K562 (cell line): ENCODE measurements around the gene MTFR2. TPM values are rescaled to one million over a fixed set of nuclear protein-coding genes. Genes with fewer than 3 reads are reported as not detected.

Experiments
- ATAC-seq: fragments of 200-7000 bp; cut with Tn5 transposase; 3 replicates; pipeline ENCODE4 v1.9.1; 2020; ENCODE audit warnings: moderate library complexity
- BruUV-seq: library from RNA; stranded (reverse); fragments of 400-500 nt; replicated peaks from 2 replicates; lab custom pipeline; 2021; lab: Mats Ljungman, UMichigan
- CTCF ChIA-PET: fragments of 300-600 bp; formaldehyde crosslinking; extraction: SDS; loops from one replicate; lab custom pipeline; 2021; ENCODE audit warnings: low intra/inter-chr PET ratio; lab: Yijun Ruan, JAX
- POLR2A ChIA-PET: fragments of 300-600, 350-650 bp; sonication (Branson Sonifier 250); formaldehyde crosslinking; extraction: SDS; loops from one replicate; lab custom pipeline; 2021; ENCODE audit warnings: antibody characterized with exemption, inconsistent platforms; lab: Yijun Ruan, JAX
- DNase-seq, 4 experiments: peaks; one replicate each; pipeline versions ENCODE4 v3.0.0 to v3.0.0-alpha.2; 2011 to 2018; ENCODE audit warnings: low spot score in 3 of 4, mixed read lengths in 3 of 4; ENCODE audit errors: extremely low read depth in 1 of 4
- FAIRE-seq: peaks from 2 replicates; lab custom pipeline; 2011; peaks lifted over from hg19 to GRCh38; lab: Jason Lieb, UNC
- H2AFZ ChIP-seq: 2 replicates; pipeline ENCODE4 v1.6.0; 2011; ENCODE audit warnings: low read depth, low read length, control low read depth, inconsistent platforms
- H3K27ac ChIP-seq: fragments of 200-600 bp; 3 replicates; pipeline ENCODE4 v1.8.0; 2011; ENCODE audit warnings: low read depth, mild to moderate bottlenecking, control low read depth, inconsistent platforms, low read length, moderate library complexity, mixed read lengths; ENCODE audit errors: extremely low read depth
- H3K27me3 ChIP-seq, 2 experiments: fragments of 300-600 bp in 1 of 2; 2 replicates in 1 of 2; 3 replicates in 1 of 2; pipeline versions ENCODE4 v1.6.0 to v1.8.0; 2011; ENCODE audit warnings: inconsistent platforms in 2 of 2, low read length in 2 of 2, mild to moderate bottlenecking in 1 of 2, mixed read lengths in 1 of 2, moderate library complexity in 1 of 2; ENCODE audit not compliant: control insufficient read depth in 2 of 2, insufficient read depth in 2 of 2
- H3K36me3 ChIP-seq: fragments of 300-600 bp; 3 replicates; pipeline ENCODE4 v1.8.0; 2011; ENCODE audit warnings: mild to moderate bottlenecking, low read length, inconsistent platforms; ENCODE audit not compliant: control insufficient read depth, insufficient read depth
- H3K4me1 ChIP-seq, 2 experiments: fragments of 200-600 bp in 1 of 2; replicated peaks in 1 of 2; 2 replicates in 1 of 2; 3 replicates in 1 of 2; pipeline versions ENCODE4 v1.5.1 to v1.8.0; 2011; ENCODE audit warnings: inconsistent platforms in 2 of 2, low read length in 2 of 2, mild to moderate bottlenecking in 1 of 2, mixed read lengths in 1 of 2, moderate library complexity in 1 of 2; ENCODE audit not compliant: control insufficient read depth in 2 of 2, insufficient read depth in 2 of 2
- H3K4me2 ChIP-seq: 2 replicates; pipeline ENCODE4 v1.6.1; 2011; ENCODE audit warnings: low read length, control low read depth, inconsistent platforms, mixed read lengths; ENCODE audit not compliant: insufficient read depth
- H3K4me3 ChIP-seq: fragments of 200-600 bp; sonication (generic), shearing (Covaris generic); 2 replicates; pipeline ENCODE4 v1.5.1; 2016; ENCODE audit warnings: control low read depth, inconsistent platforms
- H3K79me2 ChIP-seq: fragments of 200-600 bp; 3 replicates; pipeline ENCODE4 v1.8.0; 2011; ENCODE audit warnings: low read length, inconsistent platforms; ENCODE audit not compliant: control insufficient read depth, insufficient read depth
- H3K9ac ChIP-seq, 2 experiments: 2 replicates each; pipeline versions ENCODE4 v1.6.0 to v1.6.1; 2011; ENCODE audit warnings: low read depth in 2 of 2, low read length in 2 of 2, control low read depth in 1 of 2, inconsistent platforms in 1 of 2, mild to moderate bottlenecking in 1 of 2, mixed read lengths in 1 of 2; ENCODE audit not compliant: insufficient read depth in 1 of 2
- H3K9me1 ChIP-seq: one replicate; pipeline ENCODE4 v1.6.0; 2011; ENCODE audit warnings: inconsistent platforms, mild to moderate bottlenecking, low read length, moderate library complexity; ENCODE audit not compliant: control insufficient read depth, insufficient read depth
- H3K9me3 ChIP-seq: replicated peaks from 2 replicates; pipeline ENCODE4 v1.5.1; 2011; ENCODE audit warnings: low read depth, low read length, inconsistent platforms; ENCODE audit not compliant: control insufficient read depth, insufficient read depth
- H4K20me1 ChIP-seq: replicated peaks from 2 replicates; pipeline ENCODE4 v1.6.1; 2011; ENCODE audit warnings: low read length, inconsistent platforms, mixed read lengths; ENCODE audit not compliant: control insufficient read depth, insufficient read depth
- CAMTA2 ChIP-seq: fragments of 250-450 bp; sonication (Bioruptor Pico); conservative IDR thresholded peaks from 2 replicates; pipeline ENCODE4 v1.5.1; 2022
- CBFA2T3 ChIP-seq: fragments of 450-650 bp; IDR thresholded peaks from 2 replicates; pipeline ENCODE4 v1.6.1; 2017
- CREB3L1 ChIP-seq: fragments of 450-650 bp; IDR thresholded peaks from 2 replicates; pipeline ENCODE4 v1.6.1; 2014; ENCODE audit warnings: low read depth, mild to moderate bottlenecking, moderate library complexity, borderline replicate concordance
- FOS ChIP-seq: IDR thresholded peaks from 3 replicates; pipeline ENCODE4 v1.6.1; 2011; ENCODE audit not compliant: insufficient read length; ENCODE audit errors: extremely low read depth
- ILF3 ChIP-seq: fragments of 450-650 bp; IDR thresholded peaks from 2 replicates; pipeline ENCODE4 v1.6.1; 2018; ENCODE audit warnings: antibody characterized with exemption, mild to moderate bottlenecking, moderate library complexity, borderline replicate concordance
- KHSRP ChIP-seq: fragments of 450-650 bp; IDR thresholded peaks from 2 replicates; pipeline ENCODE4 v1.6.1; 2017
- MAFF ChIP-seq: IDR thresholded peaks from 2 replicates; pipeline ENCODE4 v1.6.1; 2012; ENCODE audit warnings: low read length, improper control_type of control experiment
- POLR2H ChIP-seq: IDR thresholded peaks from 2 replicates; pipeline ENCODE4 v1.6.1; 2016; ENCODE audit warnings: missing genetic modification characterization, low read depth, mild to moderate bottlenecking, control low read depth, missing compliant biosample characterization, moderate library complexity
- SRF ChIP-seq, 2 experiments: fragments of 250-450, 450-650 bp in 1 of 2; sonication (Bioruptor Pico) in 1 of 2; sonication (generic) in 1 of 2; formaldehyde crosslinking; IDR thresholded peaks; 2 replicates each; pipeline versions ENCODE4 v1.5.0 to v1.5.1; 2020 to 2022; ENCODE audit warnings: mild to moderate bottlenecking in 1 of 2, missing genetic modification reagents in 1 of 2
- SUPT5H ChIP-seq: fragments of 450-650 bp; IDR thresholded peaks from 2 replicates; pipeline ENCODE4 v1.6.1; 2016
- THRA ChIP-seq: fragments of 450-650 bp; IDR thresholded peaks from 2 replicates; pipeline ENCODE4 v1.6.1; 2017; ENCODE audit warnings: mild to moderate bottlenecking, moderate library complexity
- THRAP3 ChIP-seq: fragments of 450-650 bp; IDR thresholded peaks from 2 replicates; pipeline ENCODE4 v1.6.1; 2016; ENCODE audit warnings: mild to moderate bottlenecking, inconsistent platforms, borderline replicate concordance
- ZBTB1 ChIP-seq: sonication (generic); formaldehyde crosslinking; IDR thresholded peaks from 2 replicates; pipeline ENCODE4 v1.8.1; 2023; ENCODE audit warnings: missing genetic modification reagents, low read depth, mild to moderate bottlenecking, borderline replicate concordance
- ZBTB9 ChIP-seq: fragments of 450-650 bp; formaldehyde crosslinking; IDR thresholded peaks from 2 replicates; pipeline ENCODE4 v1.4.0; 2020; ENCODE audit warnings: mild to moderate bottlenecking, moderate library complexity
- ZC3H11A ChIP-seq: IDR thresholded peaks from 2 replicates; pipeline ENCODE4 v1.6.1; 2012; ENCODE audit warnings: low read depth, low read length, improper control_type of control experiment
- ZNF232 ChIP-seq: sonication (generic); formaldehyde crosslinking; IDR thresholded peaks from 2 replicates; pipeline ENCODE4 v1.8.0; 2022; ENCODE audit warnings: mild to moderate bottlenecking, missing genetic modification reagents
- ZNF24 ChIP-seq: fragments of 450-650 bp; IDR thresholded peaks from 2 replicates; pipeline ENCODE4 v1.6.1; 2016
- ZNF668 ChIP-seq: fragments of 250-450 bp; sonication (Bioruptor Pico); IDR thresholded peaks from 2 replicates; pipeline ENCODE4 v1.8.0; 2022; ENCODE audit warnings: mild to moderate bottlenecking, inconsistent platforms
- ZSCAN32 ChIP-seq: fragments of 450-650 bp; formaldehyde crosslinking; IDR thresholded peaks from 2 replicates; pipeline ENCODE4 v1.4.0; 2020; ENCODE audit warnings: mild to moderate bottlenecking, moderate library complexity
- WGBS: fragments of 100-300 bp; shearing (Covaris generic); methylation state at CpG from one replicate; pipeline ENCODE4 v1.1.6; 2016; ENCODE audit warnings: low coverage, mixed read lengths; ENCODE audit not compliant: insufficient coverage; ENCODE audit errors: missing lambda C conversion rate; 5-methylcytosine and 5-hydroxymethylcytosine counted together
- in situ Hi-C: fragments of 300-500 bp; cut with MboI; formaldehyde crosslinking; loops from 4 replicates; pipeline ENCODE4 v1.15.0; 2018; ENCODE audit warnings: inconsistent platforms, mixed read lengths
- intact Hi-C: fragments of 100-400 bp; cut with micrococcal nuclease; formaldehyde crosslinking; loops from 2 replicates; pipeline ENCODE4 v1.14.2; 2022
- polyA plus RNA-seq, 8 experiments: library from polyadenylated mRNA; depleted of rRNA in 4 of 8; stranded (reverse) in 5 of 8; unstranded in 3 of 8; fragments of >200 nt; fragmentation: Nextera tagmentation in 2 of 8; fragmentation: Illumina TruSeq in 1 of 8; extraction: Ambion mirVana in 2 of 8; extraction: Trizol in 1 of 8; gene quantifications; 2 replicates each; pipeline versions ENCODE4 v1.2.1 to v1.2.3, GENCODE V29; 2011 to 2014; ENCODE audit warnings: inconsistent platforms in 1 of 8, missing spikeins in 1 of 8
- total RNA-seq, 7 experiments: library from RNA; depleted of rRNA in 6 of 7; stranded (reverse); fragments of >200 nt in 6 of 7; fragmentation: Illumina TruSeq in 2 of 7; extraction: Trizol in 2 of 7; gene quantifications; 2 replicates each; pipeline versions ENCODE4 v1.2.1 to v1.2.3, GENCODE V29; 2011 to 2021; ENCODE audit warnings: low replicate concordance in 1 of 7

MTFR2 gene
- total and polyA plus RNA-seq, 9 of the 15 experiments (the other 6 are each of a cell fraction or from before 2014, with no cell fraction given), result 10.1 to 63.3 (median 45.9) TPM

- Histone ChIP-seq H3K27me3 (no peaks in the 10 kb centered on the region), H3K9ac (peak overlapping the region; percentile 89 to 93), H3K9me1 (no peaks in the 10 kb centered on the region), H3K4me1 (peaks cover 0 to 20% of the 10 kb centered on the region in 2 experiments; a peak in 2 of 5 replicates), H3K9me3 (no peaks in the 10 kb centered on the region), H3K79me2 (peaks cover 18% of the 10 kb centered on the region), H3K36me3 (peaks cover 29% of the 10 kb centered on the region), H3K4me2 (peak overlapping the region; percentile 98), H2AFZ (peak overlapping the region; percentile 91), H4K20me1 (no peaks in the 10 kb centered on the region), H3K27ac (peak overlapping the region; percentile 78), H3K4me3 (peak overlapping the region; percentile 88)
- no peak for FAIRE-seq
- under 1% methylated on average over 8 of the region's 8 CpGs for WGBS
- intact Hi-C loops, result loop anchor here (1.0 to 2.0 kb wide), 2 partner anchors 16 to 38 kb away; partner anchors contain the start of gene BCLAF1
- POLR2A ChIA-PET, result interaction anchor here (0.6 to 9.9 kb wide), 15 partner anchors 8 to 752 kb away, joined by 3 to 176 read pairs (median 11); partner anchors contain the start of gene BCLAF1
- in situ Hi-C loops, result no loop called here
- ATAC-seq, result peak; percentile 17
- peak in 1 of 4 experiments; percentile 28 for DNase-seq
- CTCF ChIA-PET, result no interaction called here
- BruUV-seq, result TSS peak; percentile 96
- TF ChIP-seq ZNF24 (0 out of 2 replicates have a peak, but pooled peaks have one; percentile 10), MAFF (no peak), POLR2H (tag) (0 out of 2 replicates have a peak, but pooled peaks have one; percentile 16), ZC3H11A (no peak), CBFA2T3 (0 out of 2 replicates have a peak, but pooled peaks have one; percentile 2), KHSRP (0 out of 2 replicates have a peak, but pooled peaks have one; percentile 5), ZSCAN32 (no peak), ILF3 (0 out of 2 replicates have a peak, but pooled peaks have one; percentile 48), CAMTA2 (CRISPR knock-in tag) (no peak), ZBTB9 (CRISPR knock-in tag) (0 out of 2 replicates have a peak, but pooled peaks have one; percentile 0), SUPT5H (no peak), ZBTB1 (CRISPR knock-in tag) (peak; percentile 47), FOS (no peak), THRAP3 (peak; percentile 8; the same call in 1 of the 2 replicates), ZNF668 (0 out of 2 replicates have a peak, but pooled peaks have one; percentile 16), THRA (peak; percentile 10; the same call in 1 of the 2 replicates), CREB3L1 (peak; percentile 1; the same call in 1 of the 2 replicates), ZNF232 (CRISPR knock-in tag) (no peak), SRF (CRISPR knock-in tag; IDR thresholded peaks at IDR 0.05) (0 out of 4 replicates have a peak, but pooled peaks of 1 of the 2 experiments have one; percentile 50)
These were observed 536 bp upstream of the MTFR2 start for GRCh38 chr6:136250686-136251008.
